GM12874 (cell line): ENCODE results near the gene KIAA0586.

Experiments used
- TF ChIP-seq, protein P1 (sequence below): IDR thresholded peaks from 2 replicates; pipeline ENCODE4 v1.5.1; 2011; ENCODE audit warnings: low read depth, mild to moderate bottlenecking, control low read depth, low read length, moderate library complexity; ENCODE audit not compliant: insufficient read depth

Gene KIAA0586

DNA sequence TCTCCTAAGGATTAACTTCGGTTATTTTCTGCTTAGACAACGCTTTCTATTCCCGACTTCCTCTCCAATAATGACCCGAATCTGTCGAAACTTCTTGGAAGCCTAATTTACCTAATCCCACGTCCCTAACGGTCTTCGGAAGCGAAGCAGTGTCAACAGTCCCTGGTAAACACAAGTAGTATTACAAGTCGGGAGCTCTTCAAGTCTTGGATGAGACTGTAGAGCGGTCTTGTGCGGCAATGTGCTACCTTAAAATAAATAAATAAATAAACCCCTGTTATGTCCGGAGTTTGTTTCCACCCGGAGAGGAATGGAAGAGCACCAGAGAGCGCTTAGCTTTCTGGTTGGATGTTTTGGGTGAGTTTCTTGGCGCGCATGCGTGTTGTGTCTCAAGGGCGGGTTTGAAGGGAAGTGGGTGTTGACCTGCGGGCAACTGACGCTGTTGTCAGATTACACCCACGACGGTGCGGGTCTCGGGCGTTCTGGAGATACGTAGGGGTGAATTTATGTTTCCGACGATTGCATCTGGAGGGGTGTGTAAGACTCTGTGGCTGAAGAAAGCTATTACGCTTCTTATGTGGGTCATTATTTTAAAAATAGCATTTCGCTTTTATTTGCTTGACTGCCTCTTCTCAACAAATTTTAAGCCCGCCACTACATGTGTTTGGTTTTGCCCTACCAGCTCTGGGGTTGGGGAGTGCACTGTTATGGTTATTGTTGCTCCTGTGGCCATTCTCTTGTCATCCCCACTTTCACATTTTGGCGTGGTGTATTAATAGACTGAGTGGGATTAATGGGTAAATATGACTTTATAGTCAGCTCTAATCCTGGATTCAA is at the start of gene KIAA0586, which contains the start of gene TIMM9:
Gene KIAA0586 (plus strand): TSS at position 439 of the 837 bp plus-strand sequence. CDS start 546 bp downstream, outside the sequence.
Gene TIMM9 (minus strand): TSS at position 251 of the 837 bp plus-strand sequence. CDS start 15,586 bp downstream, outside the sequence.
- TF ChIP-seq, protein P1, sequence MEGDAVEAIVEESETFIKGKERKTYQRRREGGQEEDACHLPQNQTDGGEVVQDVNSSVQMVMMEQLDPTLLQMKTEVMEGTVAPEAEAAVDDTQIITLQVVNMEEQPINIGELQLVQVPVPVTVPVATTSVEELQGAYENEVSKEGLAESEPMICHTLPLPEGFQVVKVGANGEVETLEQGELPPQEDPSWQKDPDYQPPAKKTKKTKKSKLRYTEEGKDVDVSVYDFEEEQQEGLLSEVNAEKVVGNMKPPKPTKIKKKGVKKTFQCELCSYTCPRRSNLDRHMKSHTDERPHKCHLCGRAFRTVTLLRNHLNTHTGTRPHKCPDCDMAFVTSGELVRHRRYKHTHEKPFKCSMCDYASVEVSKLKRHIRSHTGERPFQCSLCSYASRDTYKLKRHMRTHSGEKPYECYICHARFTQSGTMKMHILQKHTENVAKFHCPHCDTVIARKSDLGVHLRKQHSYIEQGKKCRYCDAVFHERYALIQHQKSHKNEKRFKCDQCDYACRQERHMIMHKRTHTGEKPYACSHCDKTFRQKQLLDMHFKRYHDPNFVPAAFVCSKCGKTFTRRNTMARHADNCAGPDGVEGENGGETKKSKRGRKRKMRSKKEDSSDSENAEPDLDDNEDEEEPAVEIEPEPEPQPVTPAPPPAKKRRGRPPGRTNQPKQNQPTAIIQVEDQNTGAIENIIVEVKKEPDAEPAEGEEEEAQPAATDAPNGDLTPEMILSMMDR: no peak

DNA sequence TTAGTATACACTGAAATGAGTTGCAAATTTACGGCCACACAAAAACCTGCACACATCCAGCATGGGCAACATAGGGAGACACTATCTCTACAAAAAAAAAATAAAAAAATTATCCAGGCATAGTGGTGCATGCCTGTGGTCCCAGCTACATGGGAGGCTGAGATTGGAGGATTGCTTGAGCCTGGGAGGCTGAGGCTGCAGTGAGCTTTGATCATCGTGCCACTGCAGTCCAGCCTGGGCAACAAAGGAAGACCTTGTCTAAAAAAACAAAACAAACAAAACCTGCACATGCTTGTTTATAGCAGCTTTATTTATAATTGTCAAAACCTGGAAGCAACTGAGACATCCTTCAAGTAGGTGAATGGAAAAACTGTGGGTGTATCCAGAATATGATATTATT is 36.7 kb upstream of the KIAA0586 start:
- TF ChIP-seq, protein P1: no peak

DNA sequence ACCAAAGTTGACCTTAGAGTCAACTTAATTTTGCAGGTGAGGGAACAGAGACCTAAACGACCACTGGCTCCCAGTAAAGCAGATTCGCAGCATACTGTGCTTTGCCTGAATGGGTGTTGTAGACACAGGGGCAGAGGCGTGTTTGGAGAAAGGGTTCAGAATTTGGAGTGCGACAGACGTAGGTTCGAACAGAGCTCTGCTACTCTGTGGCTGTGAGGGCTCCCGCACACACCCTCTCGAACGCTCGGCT is 32.0 kb upstream of the KIAA0586 start:
- TF ChIP-seq, protein P1: no peak

DNA sequence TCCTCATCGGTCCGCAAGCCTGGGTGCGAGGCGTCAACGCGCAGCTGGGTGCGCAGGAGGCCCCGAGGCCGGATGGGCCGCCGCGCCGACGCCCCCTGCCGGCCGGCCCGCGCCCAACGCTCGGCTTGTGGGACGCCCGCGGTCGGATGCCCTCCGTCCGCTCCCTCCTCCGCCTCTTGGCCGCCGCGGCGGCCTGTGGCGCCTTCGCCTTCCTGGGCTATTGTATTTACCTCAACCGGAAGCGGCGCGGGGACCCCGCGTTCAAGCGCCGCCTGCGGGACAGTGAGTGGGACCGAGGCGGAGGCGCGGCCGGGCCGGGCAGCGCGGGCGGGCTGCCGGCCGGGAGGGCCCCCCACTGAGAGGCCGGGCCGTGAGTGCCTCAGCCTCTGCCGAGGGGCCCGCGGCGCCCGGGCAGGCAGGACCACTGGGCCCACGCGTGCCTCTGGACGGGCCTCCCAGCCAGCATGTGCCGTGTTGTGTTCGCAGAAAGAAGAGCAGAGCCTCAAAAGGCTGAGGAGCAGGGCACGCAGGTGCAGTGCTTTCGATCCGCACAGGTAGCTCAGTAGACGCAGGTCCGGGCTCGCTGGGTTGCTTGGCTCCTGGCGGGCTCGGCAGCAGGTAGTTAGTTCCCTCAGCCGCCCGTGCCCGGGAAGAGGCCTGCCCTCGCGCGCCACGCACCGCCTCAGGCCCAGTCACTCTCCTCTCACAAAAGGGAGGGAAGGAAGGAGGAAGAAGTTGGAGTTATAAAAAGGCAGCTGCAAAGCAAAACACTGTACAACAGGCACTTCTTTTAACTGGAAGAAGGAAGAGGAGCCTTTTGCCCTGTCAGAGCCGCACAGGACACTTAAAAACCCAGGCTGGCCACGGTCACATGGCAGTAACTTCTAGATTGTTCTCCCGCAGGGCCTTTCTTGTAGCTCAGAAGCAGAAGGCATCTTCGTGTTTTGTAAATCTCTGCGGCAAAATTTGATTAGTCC is 31.4 kb upstream of the KIAA0586 start, which contains the start of gene TOMM20L:
Gene TOMM20L (plus strand): TSS at position 119 of the 977 bp plus-strand sequence. CDS start 28 bp downstream, at position 147.
- TF ChIP-seq, protein P1: peak; percentile 91

DNA sequence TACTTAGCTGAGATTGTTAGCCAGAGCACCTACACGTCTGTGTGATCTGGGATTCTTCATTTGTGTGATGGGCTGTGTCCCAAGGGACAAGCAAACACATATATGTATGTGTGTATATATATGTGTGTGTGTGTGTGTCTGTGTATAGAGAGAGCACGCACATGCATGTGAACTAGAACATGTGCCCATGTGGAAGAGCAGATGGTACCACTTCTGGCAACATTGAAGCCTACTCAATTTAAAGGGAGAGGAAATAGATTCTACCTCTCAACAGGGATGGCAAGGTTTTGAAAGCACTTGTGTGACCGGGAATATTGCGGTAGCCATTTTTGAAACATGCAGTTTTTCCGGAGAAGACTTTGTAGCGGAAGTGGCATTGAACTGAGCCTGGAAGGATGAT is 30.4 kb upstream of the KIAA0586 start:
- TF ChIP-seq, protein P1: no peak

DNA sequence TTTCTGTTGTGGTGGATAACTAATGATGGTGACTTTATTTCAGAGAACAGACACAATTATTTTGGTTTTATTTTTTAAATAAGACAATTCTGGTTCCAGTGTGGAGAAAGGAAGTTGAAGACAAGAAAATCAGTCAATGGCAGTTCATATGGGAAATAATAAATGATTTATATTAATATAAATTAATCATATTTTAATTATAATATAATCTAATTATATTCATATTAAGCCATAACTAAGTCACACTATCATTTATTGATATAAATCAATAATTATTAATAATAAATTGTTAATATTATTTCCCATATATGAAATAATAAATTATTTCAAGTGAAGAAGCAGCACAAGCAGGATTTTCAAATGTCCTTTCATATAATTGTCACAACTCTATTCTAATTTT is 29.0 kb upstream of the KIAA0586 start:
- TF ChIP-seq, protein P1: no peak

DNA sequence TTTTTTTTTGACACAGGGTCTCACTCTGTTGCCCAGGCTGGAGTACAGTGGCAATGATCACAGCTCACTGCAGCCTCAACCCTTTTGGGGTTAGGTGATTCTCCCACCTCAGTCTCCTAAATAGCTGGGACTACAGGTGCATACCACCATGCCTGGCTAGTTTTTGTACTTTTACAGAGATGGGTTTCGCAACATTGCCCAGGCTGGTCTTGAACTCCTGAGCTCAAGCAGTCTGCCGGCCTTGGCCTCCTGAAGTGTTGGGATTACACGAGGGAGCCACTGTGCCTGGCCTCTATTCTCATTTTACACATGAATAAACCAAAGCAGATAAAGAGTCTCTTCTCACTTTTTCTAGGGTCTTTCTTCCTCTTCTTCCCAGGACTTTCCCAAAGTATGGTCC is 28.6 kb upstream of the KIAA0586 start:
- TF ChIP-seq, protein P1: no peak
